Stimulated activated CD4-positive, alpha-beta T cell treated with anti-CD3 and anti-CD28 coated beads, Interleukin-12 subunit alpha, Interleukin-12 subunit beta, amount 100 ng/mL, for 48 hours (primary cell): ENCODE data around the gene SCUBE2.

ENCODE experiments used
- DNase-seq, 3 donors: peaks; one replicate each; pipeline ENCODE4 v3.0.0-alpha.2; 2020; ENCODE audit warnings: low read depth in 2 of 3, low spot score in 1 of 3

Gene SCUBE2

GRCh38 chr11:9091044-9091922, at the start of gene SCUBE2:
TSS of gene SCUBE2 (minus strand) at chr11:9091599. CDS start at chr11:9091528, 71 bp downstream.
- no peak for DNase-seq

GRCh38 chr11:9141186-9141585, 49.8 kb upstream of the SCUBE2 start:
- no peak for DNase-seq

- DNase-seq = no peak
Measured at GRCh38 chr11:9139628-9140357, 48.4 kb upstream of the SCUBE2 start.

- peak in 2 of 3 donors; percentile 4 to 28 for DNase-seq
Measured at GRCh38 chr11:9138612-9139579, 47.5 kb upstream of the SCUBE2 start.

GRCh38 chr11:9138133-9138453, 46.7 kb upstream of the SCUBE2 start:
- no peak for DNase-seq

- DNase-seq = peak; percentile 53 to 61 (median 58)
Measured at GRCh38 chr11:9137293-9138132, 46.1 kb upstream of the SCUBE2 start.

- no peak for DNase-seq
Measured at GRCh38 chr11:9136741-9137140, 45.3 kb upstream of the SCUBE2 start.

GRCh38 chr11:9133956-9134355, 42.6 kb upstream of the SCUBE2 start:
- no peak for DNase-seq

- no peak for DNase-seq
Measured at GRCh38 chr11:9132203-9132878, 40.9 kb upstream of the SCUBE2 start.

GRCh38 chr11:9130297-9130696, 38.9 kb upstream of the SCUBE2 start:
- DNase-seq = no peak

- DNase-seq = no peak
Measured at GRCh38 chr11:9126636-9127035, 35.2 kb upstream of the SCUBE2 start.

GRCh38 chr11:9125185-9125886, 33.9 kb upstream of the SCUBE2 start:
- DNase-seq = no peak

GRCh38 chr11:9123595-9124304, 32.4 kb upstream of the SCUBE2 start:
- DNase-seq = no peak

GRCh38 chr11:9121469-9121796, 30.0 kb upstream of the SCUBE2 start:
- DNase-seq = no peak

- no peak for DNase-seq
Measured at GRCh38 chr11:9120664-9121468, 29.5 kb upstream of the SCUBE2 start.

- no peak for DNase-seq
Measured at GRCh38 chr11:9118277-9118676, 26.9 kb upstream of the SCUBE2 start.

- no peak for DNase-seq
Measured at GRCh38 chr11:9112075-9112474, 20.7 kb upstream of the SCUBE2 start.
